Hepatocyte (in vitro differentiated cells): ENCODE measurements around the gene FBXO3. TPM values are rescaled to one million over a fixed set of nuclear protein-coding genes. Genes with fewer than 3 reads are reported as not detected.

Experiments used
- DNase-seq: peaks from one replicate; pipeline ENCODE4 v3.0.0-alpha.2; 2016; ENCODE audit warnings: low spot score
- H2AFZ ChIP-seq: fragments of 200-600 bp; sonication (generic); 2 replicates; pipeline ENCODE4 v1.6.0; 2016; ENCODE audit warnings: antibody characterized with exemption, mild to moderate bottlenecking
- H3K27ac ChIP-seq: fragments of 200-600 bp; sonication (generic); 2 replicates; pipeline ENCODE4 v1.5.1; 2016; ENCODE audit warnings: mild to moderate bottlenecking
- H3K27me3 ChIP-seq: fragments of 200-600 bp; sonication (generic); 2 replicates; pipeline ENCODE4 v1.6.1; 2016
- H3K36me3 ChIP-seq: fragments of 200-600 bp; sonication (generic); replicated peaks from 2 replicates; pipeline ENCODE4 v1.5.1; 2016; ENCODE audit warnings: low read depth; ENCODE audit not compliant: insufficient read depth
- H3K4me1 ChIP-seq: fragments of 200-600 bp; sonication (generic); 2 replicates; pipeline ENCODE4 v1.5.1; 2016; ENCODE audit warnings: mild to moderate bottlenecking, moderate library complexity; ENCODE audit not compliant: insufficient read depth
- H3K4me2 ChIP-seq: fragments of 200-600 bp; sonication (generic); 2 replicates; pipeline ENCODE4 v1.6.0; 2016
- H3K4me3 ChIP-seq: fragments of 200-600 bp; sonication (generic); 2 replicates; pipeline ENCODE4 v1.5.1; 2016; ENCODE audit warnings: mild to moderate bottlenecking
- H3K79me2 ChIP-seq: fragments of 200-600 bp; sonication (generic); 2 replicates; pipeline ENCODE4 v1.6.0; 2017; ENCODE audit warnings: mild to moderate bottlenecking
- H3K9me2 ChIP-seq: fragments of 200-600 bp; sonication (generic); replicated peaks from 2 replicates; pipeline ENCODE4 v1.6.0; 2017; ENCODE audit warnings: mild to moderate bottlenecking; ENCODE audit not compliant: insufficient read depth
- H3K9me3 ChIP-seq: fragments of 200-600 bp; sonication (generic); 2 replicates; pipeline ENCODE4 v1.5.1; 2016; ENCODE audit warnings: low read depth, mild to moderate bottlenecking
- H4K20me1 ChIP-seq: fragments of 200-600 bp; sonication (generic); 2 replicates; pipeline ENCODE4 v1.6.0; 2016; ENCODE audit warnings: mild to moderate bottlenecking; ENCODE audit not compliant: insufficient read depth, poor library complexity, severe bottlenecking
- CTCF ChIP-seq: fragments of 200-600 bp; sonication (generic); IDR thresholded peaks from 2 replicates; pipeline ENCODE4 v1.5.1; 2016; ENCODE audit warnings: antibody characterized with exemption, mild to moderate bottlenecking; ENCODE audit not compliant: poor library complexity
- EZH2 ChIP-seq: fragments of 200-600 bp; sonication (generic); IDR thresholded peaks from 2 replicates; pipeline ENCODE4 v1.6.1; 2016; ENCODE audit warnings: antibody characterized with exemption, mild to moderate bottlenecking, borderline replicate concordance
- EZH2phosphoT487 ChIP-seq: fragments of 200-600 bp; sonication (generic); IDR thresholded peaks from one replicate; pipeline ENCODE4 v1.6.1; 2018; ENCODE audit warnings: antibody characterized with exemption, mild to moderate bottlenecking, low read depth, moderate library complexity; ENCODE audit not compliant: unreplicated experiment, severe bottlenecking
- WGBS: methylation state at CpG from one replicate; pipeline ENCODE4 v1.1.6; 2016; ENCODE audit warnings: low lambda C conversion rate; ENCODE audit errors: missing lambda C conversion rate; 5-methylcytosine and 5-hydroxymethylcytosine counted together
- polyA plus RNA-seq: library from polyadenylated mRNA; unstranded; fragments of >200 nt; fragmentation: Nextera tagmentation; extraction: Ambion mirVana; gene quantifications from 2 replicates; pipeline ENCODE4 v1.2.1, GENCODE V29; 2016
- total RNA-seq: library from RNA; depleted of rRNA; stranded (reverse); fragments of >200 nt; gene quantifications from 2 replicates; pipeline ENCODE4 v1.2.3, GENCODE V29; 2014

FBXO3 gene
- total and polyA plus RNA-seq, 2 experiments from 2014 or later: 29.3 to 58.1 TPM

- DNase-seq: peak; percentile 42
- peaks cover 34% of the 10 kb centered on the region for H3K4me1 ChIP-seq
- peaks cover 16% of the 10 kb centered on the region for H4K20me1 ChIP-seq
- WGBS: 6% methylated on average over 17 of the region's 23 CpGs
- H3K4me3 ChIP-seq: peak overlapping the region; percentile 23
- H3K79me2 ChIP-seq: peaks cover 40% of the 10 kb centered on the region
- no peaks in the 10 kb centered on the region for H3K9me2 ChIP-seq
- peak overlapping the region; percentile 5 for H3K27ac ChIP-seq
- H3K9me3 ChIP-seq: no peaks in the 10 kb centered on the region
- H2AFZ ChIP-seq: peak overlapping the region; percentile 81
- H3K27me3 ChIP-seq: peaks cover 9% of the 10 kb centered on the region
- peak overlapping the region; percentile 83 for H3K4me2 ChIP-seq
- no peak for TF ChIP-seq EZH2phosphoT487
- H3K36me3 ChIP-seq: no peaks in the 10 kb centered on the region
Measured at GRCh38 chr11:33774736-33775466, 581 bp upstream of the FBXO3 start.

GRCh38 chr11:33773404-33773986 is 825 bp downstream of the FBXO3 start:
- Histone ChIP-seq H2AFZ (peak overlapping the region; percentile 98), H3K4me1 (peaks cover 24% of the 10 kb centered on the region), H3K27ac (peak overlapping the region; percentile 84), H3K9me3 (no peaks in the 10 kb centered on the region), H4K20me1 (peaks cover 16% of the 10 kb centered on the region), H3K4me2 (peak overlapping the region; percentile 83), H3K27me3 (peaks cover 9% of the 10 kb centered on the region), H3K79me2 (peaks cover 40% of the 10 kb centered on the region), H3K4me3 (peak overlapping the region; percentile 88), H3K36me3 (no peaks in the 10 kb centered on the region), H3K9me2 (no peaks in the 10 kb centered on the region)
- DNase-seq: peak; percentile 9
- WGBS: 7% methylated on average over 21 of the region's 22 CpGs
- no peak for TF ChIP-seq EZH2
- TF ChIP-seq EZH2phosphoT487: no peak
- TF ChIP-seq CTCF: no peak

- no peak for TF ChIP-seq CTCF
- TF ChIP-seq EZH2: no peak
- TF ChIP-seq EZH2phosphoT487: no peak
- no peaks in the 10 kb centered on the region for H3K9me2 ChIP-seq
- peaks cover 16% of the 10 kb centered on the region for H4K20me1 ChIP-seq
- H3K4me3 ChIP-seq: no peak overlapping the region
- H3K9me3 ChIP-seq: no peaks in the 10 kb centered on the region
- peaks cover 40% of the 10 kb centered on the region for H3K79me2 ChIP-seq
- H3K27ac ChIP-seq: no peak overlapping the region
- no peaks in the 10 kb centered on the region for H3K36me3 ChIP-seq
- 70% methylated on average over 1 of the region's 1 CpG for WGBS
- peak overlapping the region; percentile 83 for H3K4me2 ChIP-seq
- DNase-seq: no peak
- peaks cover 24% of the 10 kb centered on the region for H3K4me1 ChIP-seq
- no peak overlapping the region for H2AFZ ChIP-seq
- peaks cover 9% of the 10 kb centered on the region for H3K27me3 ChIP-seq
Measured at GRCh38 chr11:33772870-33773269, 1.4 kb downstream of the FBXO3 start.

- peak; percentile 31 for DNase-seq
- Histone ChIP-seq H3K9me2 (no peaks in the 10 kb centered on the region), H3K79me2 (peaks cover 40% of the 10 kb centered on the region), H2AFZ (no peak overlapping the region), H3K4me1 (peaks cover 24% of the 10 kb centered on the region), H3K27me3 (peaks cover 9% of the 10 kb centered on the region), H3K4me2 (peak overlapping the region; percentile 83), H4K20me1 (peaks cover 16% of the 10 kb centered on the region), H3K27ac (no peak overlapping the region), H3K36me3 (no peaks in the 10 kb centered on the region), H3K4me3 (no peak overlapping the region), H3K9me3 (no peaks in the 10 kb centered on the region)
- no peak for TF ChIP-seq EZH2
- no peak for TF ChIP-seq EZH2phosphoT487
- no peak for TF ChIP-seq CTCF
- WGBS: 76% methylated on average over 4 of the region's 4 CpGs
Measured at GRCh38 chr11:33772300-33772699, 2.0 kb downstream of the FBXO3 start.
